Heart left ventricle (tissue), 16 donors: Measurements from ENCODE around the gene TRAFD1. TPM values are rescaled to one million over a fixed set of nuclear protein-coding genes. Genes with fewer than 3 reads are reported as not detected.

Experiments
- ATAC-seq, 4 donors: fragments of 200-7000 bp; cut with Tn5 transposase; one replicate each; pipeline ENCODE4 v1.9.1; 2020 to 2022; ENCODE audit warnings: moderate library complexity in 4 of 4, mild to moderate bottlenecking in 3 of 4, moderate number of reproducible peaks in 1 of 4
- DNase-seq, 5 donors: peaks; one replicate each; pipeline ENCODE4 v3.0.0-alpha.2; 2020
- H3K27ac ChIP-seq, 12 donors: fragments of 200-600 bp; sonication (generic) in 4 of 12; one replicate each; pipeline versions ENCODE4 v1.5.0 to v1.8.0; 2016 to 2022; ENCODE audit warnings: mild to moderate bottlenecking in 2 of 12
- H3K27me3 ChIP-seq, 9 donors: fragments of 200-600 bp; sonication (generic) in 2 of 9; one replicate each; pipeline versions ENCODE4 v1.5.1 to v1.8.0; 2016 to 2022; ENCODE audit warnings: mild to moderate bottlenecking in 3 of 9
- H3K36me3 ChIP-seq, 9 donors: fragments of 200-600 bp; sonication (generic) in 2 of 9; one replicate each; pipeline versions ENCODE4 v1.5.0 to v1.8.0; 2018 to 2022; ENCODE audit warnings: mild to moderate bottlenecking in 2 of 9
- H3K4me1 ChIP-seq, 12 donors: fragments of 200-600 bp; sonication (generic) in 4 of 12; one replicate each; pipeline versions ENCODE4 v1.5.0 to v1.8.0; 2016 to 2022; ENCODE audit warnings: mild to moderate bottlenecking in 3 of 12
- H3K4me3 ChIP-seq, 12 donors: fragments of 200-600 bp; sonication (generic) in 4 of 12; one replicate each; pipeline versions ENCODE4 v1.5.0 to v1.8.0; 2017 to 2022; ENCODE audit warnings: mild to moderate bottlenecking in 9 of 12, moderate library complexity in 4 of 12
- H3K9me3 ChIP-seq, 12 donors: fragments of 200-600 bp; sonication (generic) in 4 of 12; one replicate each; pipeline versions ENCODE4 v1.5.0 to v1.8.0; 2016 to 2022; ENCODE audit warnings: mild to moderate bottlenecking in 1 of 12
- POLR2A ChIP-seq, 2 donors: fragments of 450-650 bp; IDR thresholded peaks; one replicate each; pipeline ENCODE4 v1.6.1; 2017; ENCODE audit warnings: antibody characterized with exemption in 2 of 2, mild to moderate bottlenecking in 2 of 2, moderate library complexity in 2 of 2
- WGBS, 4 donors: extraction: QIAGEN DNeasy Blood & Tissue Kit in 2 of 4; methylation state at CpG; one replicate each; pipeline versions ENCODE4 v1.1.5 to v1.1.7; 2013 to 2018; 5-methylcytosine and 5-hydroxymethylcytosine counted together
- intact Hi-C, 10 donors: fragments of 100-400 bp; cut with DNase I; formaldehyde crosslinking; loops; one replicate each; pipeline versions ENCODE4 v1.11.1 to v1.14.2; 2022
- polyA plus RNA-seq, 2 donors: library from polyadenylated mRNA; stranded (reverse); fragments of 200-250 nt; gene quantifications; one replicate each; pipeline ENCODE4 v1.2.3, GENCODE V29; 2013
- total RNA-seq, 9 donors: library from RNA; depleted of rRNA in 2 of 9; stranded (reverse); fragments of >200 nt in 2 of 9; fragmentation: NEBNext Ultra II Directional in 3 of 9; extraction: Animal tissue kit (Norgen Biotek cat#: 25700) in 3 of 9; gene quantifications; one replicate each; pipeline versions ENCODE4 v1.1.0 to v1.2.4, GENCODE V29; 2016 to 2023
- TF ChIP-seq, protein P1 (sequence below), 12 donors: fragments of 200-600 bp; sonication (generic) in 4 of 12; IDR thresholded peaks; one replicate each; pipeline versions ENCODE4 v1.5.0 to v1.8.0; 2018 to 2022; ENCODE audit warnings: antibody characterized with exemption in 12 of 12, mild to moderate bottlenecking in 5 of 12
- donor health status: ischemic (EF 13 %, LVEDD 7.1; RV severe dilation, severe dysfunction).
- donor health status: healthy with polysubstance abuse.
- donor health status: DM: no; HTN: yes; CAD: no.
- donor health status: DM: no; HTN: no; CAD: no.
- donor health status: ischemic (EF 25% LVEDD 6.9; RV normal size, moderate dysfunction).
- donor health status: ischemic (EF 25% LVEDD 5.7; RV mildly dilated, moderate dysfunction).
- donor health status: healthy.
- donor health status: DM: yes; HTN: yes; CAD: no.
- donor health status: ischemic (EF 35%, LVEDD 5.7; RV mildly dilated, moderate dysfunction).
- donor health status: nonischemic (EF 11% LVEDD 7.7; RV severe dilation, severe dysfunction).
- donor health status: DM: yes; HTN: yes; CAD: no.
- donor health status: PGD.
- donor health status: ischemic (EF 29% LVEDD 5.4; RV normal size, mild dysfunction).
- donor health status: nonischemic (EF 23%, LVEDD 6.1; RV moderate dilation, normal function).

Gene TRAFD1
- total and polyA plus RNA-seq, 11 donors = 6.7 to 84.7 (median 22.7) TPM

DNA sequence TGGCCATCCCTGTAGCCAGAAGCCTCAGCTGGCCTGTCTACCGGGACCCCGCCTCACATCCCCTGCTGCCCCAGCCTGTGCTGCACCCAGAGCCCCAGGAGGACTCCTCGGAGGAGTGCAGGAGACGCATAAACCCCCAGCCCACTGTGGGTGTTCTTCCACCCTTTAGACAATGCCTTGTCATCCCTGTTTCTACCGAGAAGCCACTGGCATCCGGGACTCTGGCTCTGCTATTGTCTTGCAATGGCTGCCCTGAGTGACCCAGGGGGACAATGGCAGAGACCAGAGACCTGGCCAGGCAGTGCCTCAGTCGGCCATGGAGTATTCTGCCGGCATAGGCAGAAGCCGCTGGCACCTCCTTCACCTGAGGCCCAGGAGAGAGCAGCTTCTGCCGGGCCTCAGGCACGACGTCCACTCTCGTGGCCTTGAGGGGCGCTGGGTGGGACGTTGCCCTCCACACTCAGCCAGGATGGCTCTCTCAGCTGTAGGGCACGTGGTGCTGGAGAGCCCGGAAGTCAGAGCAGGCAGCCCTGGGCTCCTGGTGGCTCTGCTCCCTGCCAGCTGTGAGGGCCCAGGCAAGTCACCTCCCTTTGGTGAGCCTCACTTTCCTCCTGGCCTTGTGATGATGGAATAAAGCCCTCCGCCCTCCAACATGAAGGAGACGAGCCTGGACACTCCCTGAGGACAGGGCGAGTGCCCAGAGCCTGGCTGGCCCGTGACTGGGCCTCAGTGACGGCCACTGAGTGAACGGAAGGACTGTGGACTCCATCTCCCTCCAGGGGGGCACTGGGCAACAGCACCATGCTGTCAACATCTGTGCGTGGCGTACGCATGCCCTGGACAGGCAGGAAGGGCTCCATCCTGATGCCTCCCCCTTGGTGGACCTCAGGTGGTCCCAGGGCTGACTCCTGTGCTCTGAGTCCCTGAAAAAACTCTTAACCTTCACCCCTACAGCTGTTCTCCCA lies 41.0 kb downstream of the TRAFD1 start:
- peaks cover 0 to 70% (median 51%) of the 10 kb centered on the region in 9 donors for H3K36me3 ChIP-seq
- DNase-seq (peak in 1 of 5 donors; percentile 29), ATAC-seq (no peak)
- TF ChIP-seq, protein P1, sequence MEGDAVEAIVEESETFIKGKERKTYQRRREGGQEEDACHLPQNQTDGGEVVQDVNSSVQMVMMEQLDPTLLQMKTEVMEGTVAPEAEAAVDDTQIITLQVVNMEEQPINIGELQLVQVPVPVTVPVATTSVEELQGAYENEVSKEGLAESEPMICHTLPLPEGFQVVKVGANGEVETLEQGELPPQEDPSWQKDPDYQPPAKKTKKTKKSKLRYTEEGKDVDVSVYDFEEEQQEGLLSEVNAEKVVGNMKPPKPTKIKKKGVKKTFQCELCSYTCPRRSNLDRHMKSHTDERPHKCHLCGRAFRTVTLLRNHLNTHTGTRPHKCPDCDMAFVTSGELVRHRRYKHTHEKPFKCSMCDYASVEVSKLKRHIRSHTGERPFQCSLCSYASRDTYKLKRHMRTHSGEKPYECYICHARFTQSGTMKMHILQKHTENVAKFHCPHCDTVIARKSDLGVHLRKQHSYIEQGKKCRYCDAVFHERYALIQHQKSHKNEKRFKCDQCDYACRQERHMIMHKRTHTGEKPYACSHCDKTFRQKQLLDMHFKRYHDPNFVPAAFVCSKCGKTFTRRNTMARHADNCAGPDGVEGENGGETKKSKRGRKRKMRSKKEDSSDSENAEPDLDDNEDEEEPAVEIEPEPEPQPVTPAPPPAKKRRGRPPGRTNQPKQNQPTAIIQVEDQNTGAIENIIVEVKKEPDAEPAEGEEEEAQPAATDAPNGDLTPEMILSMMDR (IDR thresholded peaks at IDR 0.05) = no peak
- no peak for TF ChIP-seq POLR2A (IDR thresholded peaks at IDR 0.05)
- no peaks in the 10 kb centered on the region for H3K9me3 ChIP-seq
- WGBS, 4 donors = 92 to 99% (median 97%) methylated on average over 11 to 26 of the region's 26 CpGs
- H3K27ac ChIP-seq = no peak overlapping the region
- H3K4me1 ChIP-seq = no peaks in the 10 kb centered on the region
- intact Hi-C loops = no loop called here
- no peaks in the 10 kb centered on the region for H3K27me3 ChIP-seq
- no peak overlapping the region for H3K4me3 ChIP-seq

DNA sequence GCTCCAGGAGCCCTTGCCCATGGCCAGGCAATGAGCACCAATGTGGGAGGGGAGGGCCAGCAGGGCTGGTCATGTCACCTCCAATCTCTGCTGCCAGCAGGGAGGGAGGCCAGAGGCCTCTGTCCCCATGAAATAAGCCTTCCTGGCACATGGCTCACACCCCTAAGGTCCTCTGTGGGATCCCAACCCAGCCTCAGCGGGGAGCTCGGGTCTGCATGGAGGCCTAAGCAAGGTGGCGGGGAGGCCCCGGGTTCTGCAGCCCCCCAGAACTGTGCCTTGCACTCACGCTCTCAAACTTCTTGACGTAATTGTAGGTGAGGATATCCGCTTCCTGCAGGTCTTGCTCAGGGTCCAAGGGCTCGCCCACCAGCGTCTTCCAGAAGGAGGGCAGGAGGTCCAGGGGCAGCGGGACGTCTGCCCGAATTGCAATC lies 41.7 kb downstream of the TRAFD1 start:
- no peak for TF ChIP-seq POLR2A (IDR thresholded peaks at IDR 0.05)
- TF ChIP-seq, protein P1 (IDR thresholded peaks at IDR 0.05) = no peak
- H3K4me3 ChIP-seq = no peak overlapping the region
- DNase-seq (peak in 1 of 5 donors; percentile 35), ATAC-seq (no peak)
- peaks cover 0 to 73% (median 51%) of the 10 kb centered on the region in 9 donors for H3K36me3 ChIP-seq
- intact Hi-C loops = no loop called here
- no peaks in the 10 kb centered on the region for H3K9me3 ChIP-seq
- 94 to 97% (median 96%) methylated on average over 10 to 12 of the region's 12 CpGs for WGBS, 4 donors
- H3K27ac ChIP-seq = no peak overlapping the region
- H3K4me1 ChIP-seq = no peaks in the 10 kb centered on the region
- H3K27me3 ChIP-seq = no peaks in the 10 kb centered on the region

DNA sequence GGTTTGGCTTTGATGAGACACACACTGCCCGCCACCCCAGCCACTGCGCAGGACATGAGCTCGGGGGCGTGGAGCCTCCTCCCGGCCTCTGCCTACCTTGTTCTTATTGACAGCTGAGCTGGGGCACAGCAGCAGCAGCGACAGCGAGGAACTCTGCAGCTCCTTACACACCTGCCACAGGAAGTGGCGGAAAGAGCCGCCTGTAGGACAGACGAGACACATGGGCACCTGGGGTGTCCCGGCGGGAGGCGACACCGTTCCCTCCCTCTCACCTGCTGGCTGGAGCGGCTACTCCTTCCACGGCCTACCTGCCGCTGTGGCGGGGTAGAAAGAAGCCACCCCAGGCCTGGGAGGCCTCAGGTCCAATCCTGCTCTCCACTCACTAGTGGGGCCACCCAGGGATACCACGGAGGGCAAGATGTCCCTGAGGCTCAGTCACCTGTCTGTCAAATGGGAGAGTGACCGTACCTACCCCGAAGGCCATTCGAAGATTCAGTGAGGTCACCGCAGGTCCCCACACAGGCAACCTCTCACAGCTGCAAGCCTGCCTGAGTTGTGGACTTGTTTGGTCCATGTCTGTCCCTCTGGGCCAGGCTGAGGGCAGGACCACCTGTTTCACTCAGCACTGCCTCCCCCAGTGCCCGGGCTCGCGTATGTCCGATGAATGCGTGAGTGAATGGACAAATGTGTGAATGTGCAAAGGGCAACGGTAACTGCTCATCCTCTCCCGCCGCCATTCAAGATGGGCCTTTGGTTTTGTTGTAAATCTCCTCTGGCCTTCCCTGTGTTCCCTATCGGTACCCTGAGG lies 42.6 kb downstream of the TRAFD1 start:
- DNase-seq = peak in 1 of 5 donors; percentile 27
- Histone ChIP-seq H3K36me3 (peaks cover 0 to 73% (median 51%) of the 10 kb centered on the region in 9 donors), H3K27me3 (no peaks in the 10 kb centered on the region), H3K9me3 (no peaks in the 10 kb centered on the region), H3K4me1 (no peaks in the 10 kb centered on the region), H3K27ac (no peak overlapping the region), H3K4me3 (no peak overlapping the region)
- intact Hi-C loops = no loop called here
- no peak for ATAC-seq
- TF ChIP-seq, protein P1 (IDR thresholded peaks at IDR 0.05) = no peak
- no peak for TF ChIP-seq POLR2A (IDR thresholded peaks at IDR 0.05)
- 89 to 96% (median 92%) methylated on average over 16 to 32 of the region's 32 CpGs for WGBS, 4 donors

DNA sequence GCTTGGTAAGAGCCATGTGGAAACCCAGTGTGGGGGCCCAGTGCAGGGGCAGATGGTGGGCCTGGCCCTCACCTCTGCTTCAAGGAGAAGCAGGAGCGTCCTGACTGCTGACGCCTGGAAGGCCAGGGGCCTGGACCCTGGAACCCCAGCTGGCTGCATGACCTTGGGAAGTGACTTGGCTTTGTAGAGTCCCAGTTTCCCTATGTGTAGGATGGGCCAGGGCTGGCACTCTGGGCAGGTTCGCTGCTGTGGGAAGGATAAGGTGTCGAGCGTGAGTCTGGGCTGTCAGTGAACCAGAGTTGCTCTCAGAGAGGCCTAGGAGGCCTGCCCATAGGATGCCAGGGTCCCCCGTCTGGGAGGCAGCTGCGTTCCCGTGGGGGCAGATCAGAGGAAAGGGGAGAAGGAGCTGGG lies 43.2 kb downstream of the TRAFD1 start:
- no peaks in the 10 kb centered on the region for H3K9me3 ChIP-seq
- 91 to 100% (median 94%) methylated on average over 2 to 8 of the region's 8 CpGs for WGBS, 4 donors
- no peaks in the 10 kb centered on the region for H3K4me1 ChIP-seq
- H3K36me3 ChIP-seq = peaks cover 0 to 69% (median 50%) of the 10 kb centered on the region in 9 donors
- no peaks in the 10 kb centered on the region for H3K27me3 ChIP-seq
- no peak for DNase-seq
- H3K4me3 ChIP-seq = no peak overlapping the region
- no peak for ATAC-seq
- TF ChIP-seq, protein P1 (IDR thresholded peaks at IDR 0.05) = no peak
- TF ChIP-seq POLR2A (IDR thresholded peaks at IDR 0.05) = no peak
- H3K27ac ChIP-seq = no peak overlapping the region
- intact Hi-C loops = no loop called here
